Muscle layer of duodenum (tissue), 2 donors: ENCODE results near the gene TTBK1.

ENCODE experiments used
- H3K27ac ChIP-seq: one replicate; pipeline ENCODE4 v1.7.0; 2013; ENCODE audit warnings: mild to moderate bottlenecking, low read length
- H3K27me3 ChIP-seq: one replicate; pipeline ENCODE4 v1.7.0; 2013; ENCODE audit warnings: low read depth, mild to moderate bottlenecking, control low read depth, low read length
- H3K36me3 ChIP-seq, 2 donors: one replicate each; pipeline ENCODE4 v1.7.0; 2013; ENCODE audit warnings: low read length in 2 of 2, control low read depth in 1 of 2, mild to moderate bottlenecking in 1 of 2; ENCODE audit not compliant: insufficient read depth in 2 of 2, control insufficient read depth in 1 of 2
- H3K4me1 ChIP-seq, 2 donors: one replicate each; pipeline ENCODE4 v1.7.0; 2013; ENCODE audit warnings: low read length in 2 of 2, mild to moderate bottlenecking in 2 of 2, control low read depth in 1 of 2, moderate library complexity in 1 of 2; ENCODE audit not compliant: insufficient read depth in 2 of 2, control insufficient read depth in 1 of 2
- H3K4me3 ChIP-seq, 2 donors: one replicate each; pipeline ENCODE4 v1.7.0; 2013; ENCODE audit warnings: low read length in 2 of 2, low read depth in 1 of 2, mild to moderate bottlenecking in 1 of 2
- H3K9me3 ChIP-seq, 2 donors: one replicate each; pipeline ENCODE4 v1.7.0; 2013; ENCODE audit warnings: low read length in 2 of 2, control low read depth in 1 of 2, mild to moderate bottlenecking in 1 of 2; ENCODE audit not compliant: control insufficient read depth in 1 of 2
- donor health status: healthy.

TTBK1 gene

DNA sequence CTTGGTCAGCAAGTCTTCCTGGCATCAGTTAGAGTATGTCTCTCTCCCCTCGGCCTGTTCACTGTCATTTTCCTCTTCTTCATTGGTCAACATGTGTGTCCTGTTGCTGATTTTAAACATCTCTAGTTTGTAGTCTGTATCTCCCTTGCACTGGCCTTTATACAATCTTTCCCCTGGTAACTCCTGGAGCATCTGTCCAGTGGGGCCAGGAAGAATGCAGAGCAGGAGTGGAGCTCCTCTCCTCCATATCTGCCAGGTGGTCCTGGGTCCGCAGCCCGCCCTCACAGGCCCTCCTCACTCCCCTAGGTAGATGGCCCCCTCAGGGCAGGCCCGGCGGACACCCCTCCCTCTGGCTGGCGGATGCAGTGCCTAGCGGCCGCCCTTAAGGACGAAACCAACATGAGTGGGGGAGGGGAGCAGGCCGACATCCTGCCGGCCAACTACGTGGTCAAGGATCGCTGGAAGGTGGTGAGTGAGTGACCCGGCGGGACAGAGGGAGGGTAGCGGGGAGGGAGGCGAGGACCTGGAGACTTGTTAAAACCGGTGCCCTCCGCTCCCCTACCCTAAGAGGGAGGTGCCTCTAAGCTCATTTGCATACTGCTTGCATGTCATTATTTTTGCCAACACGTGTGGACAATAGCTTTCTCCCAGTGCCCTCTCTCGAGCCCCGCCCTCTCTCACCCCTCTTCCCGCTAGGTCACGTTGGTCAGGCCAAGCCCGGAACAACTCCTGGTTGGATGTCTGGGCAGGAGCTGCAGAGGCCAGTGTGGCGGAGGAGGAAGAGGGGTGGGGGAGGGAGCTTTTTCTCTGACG, 3.2 kb downstream of the TTBK1 start:
- Histone ChIP-seq H3K27me3 (peaks cover 43% of the 10 kb centered on the region), H3K4me3 (peak overlapping the region; percentile 75 to 87), H3K9me3 (no peaks in the 10 kb centered on the region), H3K36me3 (no peaks in the 10 kb centered on the region), H3K4me1 (peaks cover 0 to 12% of the 10 kb centered on the region in 2 donors), H3K27ac (no peak overlapping the region)

DNA sequence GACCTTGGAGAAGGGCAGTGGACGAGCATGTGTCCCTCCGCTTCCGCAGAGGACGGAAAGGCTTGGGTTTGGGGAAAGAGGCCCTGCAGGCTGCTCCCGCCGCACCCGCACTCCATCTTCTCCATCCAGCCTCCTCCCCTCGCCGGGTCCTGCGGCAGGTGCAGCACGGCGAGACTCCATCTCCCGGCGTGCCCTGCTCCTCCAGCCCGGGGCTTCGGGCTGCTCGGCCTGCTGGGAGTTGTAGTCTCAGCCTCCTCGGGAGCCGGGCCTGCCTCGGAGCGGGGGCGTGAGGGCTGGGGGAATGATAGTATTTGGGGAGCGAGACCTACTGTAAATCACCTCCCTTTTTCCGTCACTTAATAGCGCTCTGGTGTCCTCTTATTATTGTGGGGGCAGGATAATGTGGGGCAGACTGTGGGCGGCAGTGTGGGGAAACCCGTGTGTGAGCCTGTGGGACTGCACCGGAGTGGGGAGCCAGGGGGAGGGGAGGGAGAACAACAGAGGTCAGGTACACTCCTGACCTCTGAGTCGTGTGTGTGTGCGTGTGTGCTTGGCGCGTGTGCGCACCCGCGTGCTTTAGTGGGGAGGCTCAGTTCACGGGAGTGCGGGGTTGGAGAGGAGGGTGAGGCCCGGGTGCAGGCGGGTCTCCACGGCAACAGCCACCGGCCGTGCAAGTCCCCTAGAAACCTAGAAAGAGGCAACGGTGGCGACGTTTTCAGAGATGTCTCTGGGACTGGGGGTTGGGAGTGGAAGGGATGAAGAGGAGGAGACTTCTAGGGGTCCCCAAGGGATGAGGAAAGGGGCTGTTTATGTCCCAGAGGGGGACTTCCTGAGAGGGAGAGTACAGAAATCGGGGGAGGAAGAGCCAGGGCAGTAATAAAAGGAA, 4.1 kb downstream of the TTBK1 start:
- H3K27me3 ChIP-seq, result peaks cover 42% of the 10 kb centered on the region
- H3K4me1 ChIP-seq, result peaks cover 0 to 12% of the 10 kb centered on the region in 2 donors
- H3K9me3 ChIP-seq, result no peaks in the 10 kb centered on the region
- peak overlapping the region; percentile 75 to 87 for H3K4me3 ChIP-seq
- no peaks in the 10 kb centered on the region for H3K36me3 ChIP-seq
- no peak overlapping the region for H3K27ac ChIP-seq

DNA sequence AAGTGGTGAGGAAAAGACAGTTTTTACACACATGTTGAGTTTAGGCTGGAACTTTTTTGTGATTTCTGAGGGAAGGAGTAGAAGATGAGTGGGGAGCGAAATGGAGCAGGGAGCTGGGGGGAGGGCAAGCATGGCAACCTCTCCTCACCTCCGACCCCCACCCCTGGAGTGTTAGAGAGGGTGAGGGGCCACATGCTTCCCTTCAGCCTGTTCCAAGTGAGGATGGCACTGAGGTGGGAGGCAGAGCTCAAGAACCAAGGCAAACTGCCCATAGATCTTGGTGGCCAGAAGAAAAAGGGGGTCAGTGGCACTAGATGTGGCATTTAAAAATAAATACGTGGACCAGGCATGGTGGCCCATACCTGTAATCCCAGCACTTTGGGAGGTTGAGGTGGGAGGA, 4.8 kb downstream of the TTBK1 start:
- H3K27me3 ChIP-seq, result peaks cover 39% of the 10 kb centered on the region
- H3K4me1 ChIP-seq, result peaks cover 0 to 12% of the 10 kb centered on the region in 2 donors
- no peaks in the 10 kb centered on the region for H3K9me3 ChIP-seq
- no peaks in the 10 kb centered on the region for H3K36me3 ChIP-seq
- H3K27ac ChIP-seq, result no peak overlapping the region
- no peak overlapping the region for H3K4me3 ChIP-seq

DNA sequence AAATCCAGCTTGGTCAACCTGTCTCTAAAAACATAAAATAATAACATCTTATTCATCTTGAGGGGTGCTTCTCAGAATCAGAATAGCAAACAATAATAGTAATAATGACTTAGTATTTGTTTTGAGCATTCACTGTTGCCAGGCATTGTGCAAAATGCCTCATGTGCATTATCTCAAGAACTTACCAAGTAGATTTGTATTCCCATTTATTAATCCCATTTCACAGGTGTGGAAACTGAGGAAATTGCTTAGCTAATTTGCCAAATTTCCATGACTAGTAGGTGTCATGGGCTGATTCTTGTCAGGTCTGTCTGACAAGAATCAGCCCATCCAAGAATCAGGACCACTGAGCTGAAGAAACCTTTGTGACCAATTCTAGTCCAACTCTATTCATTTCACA, 5.5 kb downstream of the TTBK1 start:
- Histone ChIP-seq H3K9me3 (no peaks in the 10 kb centered on the region), H3K36me3 (no peaks in the 10 kb centered on the region), H3K27me3 (peaks cover 36% of the 10 kb centered on the region), H3K27ac (no peak overlapping the region), H3K4me1 (peaks cover 0 to 12% of the 10 kb centered on the region in 2 donors), H3K4me3 (no peak overlapping the region)

DNA sequence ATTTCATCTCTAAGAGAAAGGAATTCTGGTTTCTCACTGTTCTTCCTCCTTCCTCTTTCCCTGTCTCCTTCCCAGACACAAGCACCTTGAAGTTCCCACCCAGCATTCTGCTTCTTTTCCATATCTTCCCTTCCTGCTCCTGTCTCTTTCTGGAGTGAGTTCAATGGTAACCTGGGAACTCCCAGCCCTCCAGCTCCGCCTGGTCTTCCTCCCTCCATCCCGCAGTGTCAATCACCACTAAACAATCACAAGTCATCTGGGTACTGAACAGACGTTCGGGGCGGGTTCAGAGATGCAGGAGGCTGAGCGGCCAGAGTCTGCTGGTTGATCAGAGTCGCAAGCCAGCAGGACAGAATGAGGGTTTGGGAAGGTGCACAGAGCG, 7.7 kb downstream of the TTBK1 start:
- Histone ChIP-seq H3K27ac (no peak overlapping the region), H3K27me3 (peaks cover 24% of the 10 kb centered on the region), H3K9me3 (no peaks in the 10 kb centered on the region), H3K4me1 (peaks cover 0 to 12% of the 10 kb centered on the region in 2 donors), H3K36me3 (no peaks in the 10 kb centered on the region), H3K4me3 (no peak overlapping the region)

DNA sequence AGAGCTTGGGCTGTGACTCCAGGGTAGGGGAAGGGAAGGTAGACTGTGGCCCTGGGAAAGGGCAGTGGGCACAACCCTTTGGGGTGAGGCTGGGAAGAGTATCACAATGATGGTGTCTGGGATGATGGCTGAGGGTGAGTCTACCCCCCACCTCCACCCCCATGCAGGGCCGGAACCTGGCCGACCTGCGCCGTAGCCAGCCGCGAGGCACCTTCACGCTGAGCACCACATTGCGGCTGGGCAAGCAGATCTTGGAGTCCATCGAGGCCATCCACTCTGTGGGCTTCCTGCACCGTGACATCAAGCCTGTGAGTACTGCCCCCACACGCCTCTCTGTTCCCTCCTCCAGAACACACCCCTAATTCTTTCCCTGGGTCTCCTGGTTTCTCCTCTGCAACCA, 10.1 kb downstream of the TTBK1 start:
- Histone ChIP-seq H3K27me3 (peaks cover 21% of the 10 kb centered on the region), H3K4me1 (no peaks in the 10 kb centered on the region), H3K27ac (no peak overlapping the region), H3K9me3 (no peaks in the 10 kb centered on the region), H3K36me3 (no peaks in the 10 kb centered on the region), H3K4me3 (no peak overlapping the region)

DNA sequence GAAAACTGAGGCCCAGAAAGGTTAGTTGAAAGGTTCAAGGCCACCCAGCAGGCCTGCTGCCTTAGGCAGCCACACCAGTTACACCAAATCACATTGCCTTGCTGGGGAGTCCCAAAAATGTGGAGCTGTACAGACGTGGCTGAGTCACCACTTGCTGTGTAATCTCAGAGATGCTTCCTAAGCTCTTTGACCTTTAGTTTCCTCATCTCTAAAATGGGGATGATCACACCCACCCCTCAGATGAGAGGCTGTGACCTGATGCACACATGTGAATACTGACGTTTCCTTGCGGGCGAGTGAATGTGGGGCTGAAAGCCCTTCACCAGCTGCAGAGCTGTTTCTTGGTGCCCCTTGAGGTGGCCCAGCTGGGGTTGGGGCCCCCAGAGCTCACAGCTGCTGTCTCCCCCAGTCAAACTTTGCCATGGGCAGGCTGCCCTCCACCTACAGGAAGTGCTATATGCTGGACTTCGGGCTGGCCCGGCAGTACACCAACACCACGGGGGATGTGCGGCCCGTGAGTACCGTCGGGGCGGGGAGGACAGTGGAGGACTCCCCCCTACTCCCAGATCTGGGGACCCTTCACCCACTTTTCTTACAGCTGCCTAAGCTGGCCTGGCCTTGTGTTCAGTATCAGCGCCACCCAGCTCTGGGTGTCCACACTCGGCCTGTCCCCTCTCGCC, 11.0 kb downstream of the TTBK1 start:
- Histone ChIP-seq H3K9me3 (no peaks in the 10 kb centered on the region), H3K36me3 (no peaks in the 10 kb centered on the region), H3K27me3 (peaks cover 17% of the 10 kb centered on the region), H3K4me3 (no peak overlapping the region), H3K27ac (no peak overlapping the region), H3K4me1 (no peaks in the 10 kb centered on the region)

DNA sequence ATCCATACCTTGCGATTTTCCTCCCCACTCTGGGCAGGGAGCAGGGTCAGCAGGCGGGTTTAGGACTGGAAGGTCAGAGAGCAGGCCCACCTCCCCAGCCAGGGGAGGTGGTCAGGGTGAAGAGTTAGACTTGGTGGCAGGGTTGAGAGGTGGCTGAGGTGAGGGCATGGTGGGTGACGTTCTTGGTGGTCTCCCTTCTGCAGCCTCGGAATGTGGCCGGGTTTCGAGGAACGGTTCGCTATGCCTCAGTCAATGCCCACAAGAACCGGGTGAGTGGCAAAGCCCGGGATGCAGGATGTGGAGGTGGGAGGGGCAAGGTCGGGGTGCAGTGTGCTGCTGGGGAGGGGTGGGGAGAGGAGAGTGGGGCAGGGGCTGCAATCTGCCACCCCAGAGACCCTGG, 11.6 kb downstream of the TTBK1 start:
- no peaks in the 10 kb centered on the region for H3K9me3 ChIP-seq
- no peaks in the 10 kb centered on the region for H3K36me3 ChIP-seq
- H3K27ac ChIP-seq, result no peak overlapping the region
- H3K27me3 ChIP-seq, result peaks cover 17% of the 10 kb centered on the region
- H3K4me1 ChIP-seq, result no peaks in the 10 kb centered on the region
- no peak overlapping the region for H3K4me3 ChIP-seq

DNA sequence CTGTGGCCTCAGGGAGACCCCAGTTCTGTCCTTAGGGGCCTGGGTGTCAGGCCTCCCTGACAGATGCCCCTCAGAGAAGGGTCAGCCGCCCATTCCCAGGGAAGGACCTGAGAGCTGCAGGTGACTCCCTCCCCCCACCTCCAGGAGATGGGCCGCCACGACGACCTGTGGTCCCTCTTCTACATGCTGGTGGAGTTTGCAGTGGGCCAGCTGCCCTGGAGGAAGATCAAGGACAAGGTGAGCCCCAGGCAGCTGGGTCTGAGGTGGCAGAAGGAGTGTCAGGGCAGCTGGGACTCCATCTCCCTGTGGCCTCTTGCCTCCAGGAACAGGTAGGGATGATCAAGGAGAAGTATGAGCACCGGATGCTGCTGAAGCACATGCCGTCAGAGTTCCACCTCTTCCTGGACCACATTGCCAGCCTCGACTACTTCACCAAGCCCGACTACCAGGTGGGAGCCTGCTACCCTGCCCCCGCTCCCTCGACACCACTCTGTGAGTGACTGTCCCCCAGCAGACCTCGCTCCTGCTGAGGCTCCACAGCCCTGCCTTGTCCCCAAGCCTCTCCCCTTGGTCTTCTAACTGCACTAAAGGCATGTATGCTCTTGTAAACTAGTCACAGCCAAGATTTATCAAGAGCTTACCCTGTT, 12.2 kb downstream of the TTBK1 start:
- Histone ChIP-seq H3K36me3 (no peaks in the 10 kb centered on the region), H3K27me3 (peaks cover 17% of the 10 kb centered on the region), H3K9me3 (no peaks in the 10 kb centered on the region), H3K4me3 (no peak overlapping the region), H3K4me1 (no peaks in the 10 kb centered on the region), H3K27ac (no peak overlapping the region)

DNA sequence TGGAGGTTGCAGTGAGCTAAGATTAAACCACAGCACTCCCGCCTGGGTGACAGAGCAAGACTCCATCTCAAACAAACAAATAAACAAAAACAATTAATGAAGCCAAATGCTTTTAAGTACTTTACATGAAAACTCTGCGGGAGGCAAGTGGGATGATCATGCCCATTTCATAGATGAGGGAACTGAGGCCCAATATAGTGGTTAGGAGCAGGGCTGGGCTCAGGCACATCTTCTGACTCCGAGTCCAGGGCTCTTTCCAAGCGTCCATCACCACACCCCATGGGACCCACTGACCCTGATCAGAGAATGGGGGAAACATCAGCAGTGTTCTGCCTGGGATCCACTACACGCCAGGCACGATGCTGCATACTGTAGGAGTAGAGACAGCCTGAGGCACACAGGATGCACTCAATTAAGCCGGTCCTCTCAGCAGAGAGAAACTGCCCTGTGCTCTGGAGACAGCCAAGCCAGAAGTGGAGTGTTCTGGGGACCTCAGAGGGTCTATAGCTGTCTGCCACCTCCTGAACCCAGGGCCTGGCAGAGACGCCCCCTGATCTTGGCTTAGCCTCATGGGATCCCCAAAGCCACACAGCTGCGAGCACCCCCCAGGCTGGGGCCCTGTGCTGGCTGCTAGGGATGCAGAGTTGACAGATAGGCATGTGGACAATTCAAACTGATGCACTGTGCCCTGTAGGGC, 13.5 kb downstream of the TTBK1 start:
- no peaks in the 10 kb centered on the region for H3K36me3 ChIP-seq
- peaks cover 7% of the 10 kb centered on the region for H3K27me3 ChIP-seq
- H3K4me1 ChIP-seq, result no peaks in the 10 kb centered on the region
- no peaks in the 10 kb centered on the region for H3K9me3 ChIP-seq
- no peak overlapping the region for H3K27ac ChIP-seq
- no peak overlapping the region for H3K4me3 ChIP-seq
